ENCODE data around the gene FBXL19.

FBXL19 gene

GRCh38 chr16:30894540-30895368, 28.6 kb upstream of the FBXL19 start:
- DNase-seq (ENCODE audit: extremely low read depth in 1 of 2, low read depth in 1 of 2), result no peak

GRCh38 chr16:30895627-30896260, 27.6 kb upstream of the FBXL19 start:
- DNase-seq (ENCODE audit: extremely low read depth in 1 of 2, low read depth in 1 of 2), result no peak

GRCh38 chr16:30896261-30896888, 27.0 kb upstream of the FBXL19 start, which contains the start of gene CTF1:
CTF1 (plus strand) TSS chr16:30896614; CDS start chr16:30896644, 30 bp downstream.
- DNase-seq (ENCODE audit: extremely low read depth in 1 of 2, low read depth in 1 of 2), result no peak

GRCh38 chr16:30896889-30897733, 26.3 kb upstream of the FBXL19 start:
- DNase-seq (ENCODE audit: extremely low read depth in 1 of 2, low read depth in 1 of 2), result peak; percentile 65 to 78

- DNase-seq (ENCODE audit: extremely low read depth in 1 of 2, low read depth in 1 of 2), result no peak
Measured at GRCh38 chr16:30899794-30900193, 23.6 kb upstream of the FBXL19 start.

GRCh38 chr16:30900588-30900987, 22.8 kb upstream of the FBXL19 start:
- DNase-seq (ENCODE audit: extremely low read depth in 1 of 2, low read depth in 1 of 2), result no peak

GRCh38 chr16:30901201-30902028, 22.0 kb upstream of the FBXL19 start:
- DNase-seq (ENCODE audit: extremely low read depth in 1 of 2, low read depth in 1 of 2), result no peak

- no peak for DNase-seq (ENCODE audit: extremely low read depth in 1 of 2, low read depth in 1 of 2)
Measured at GRCh38 chr16:30902029-30902972, 21.1 kb upstream of the FBXL19 start.

- DNase-seq (ENCODE audit: extremely low read depth in 1 of 2, low read depth in 1 of 2), result no peak
Measured at GRCh38 chr16:30903002-30903401, 20.4 kb upstream of the FBXL19 start.

- DNase-seq (ENCODE audit: extremely low read depth in 1 of 2, low read depth in 1 of 2), result no peak
Measured at GRCh38 chr16:30903596-30903995, 19.8 kb upstream of the FBXL19 start.

- DNase-seq (ENCODE audit: extremely low read depth in 1 of 2, low read depth in 1 of 2), result no peak
Measured at GRCh38 chr16:30904114-30904780, 19.1 kb upstream of the FBXL19 start.

GRCh38 chr16:30907064-30907463, 16.3 kb upstream of the FBXL19 start:
- no peak for DNase-seq (ENCODE audit: extremely low read depth in 1 of 2, low read depth in 1 of 2)

GRCh38 chr16:30910427-30911029, 12.8 kb upstream of the FBXL19 start:
- DNase-seq (ENCODE audit: extremely low read depth in 1 of 2, low read depth in 1 of 2), result no peak

- no peak for DNase-seq (ENCODE audit: extremely low read depth in 1 of 2, low read depth in 1 of 2)
Measured at GRCh38 chr16:30912794-30913412, 10.5 kb upstream of the FBXL19 start.

GRCh38 chr16:30914830-30915229, 8.5 kb upstream of the FBXL19 start:
- DNase-seq (ENCODE audit: extremely low read depth in 1 of 2, low read depth in 1 of 2), result no peak

- DNase-seq (ENCODE audit: extremely low read depth in 1 of 2, low read depth in 1 of 2), result no peak
Measured at GRCh38 chr16:30918614-30919013, 4.8 kb upstream of the FBXL19 start.

- DNase-seq (ENCODE audit: extremely low read depth in 1 of 2, low read depth in 1 of 2), result no peak
Measured at GRCh38 chr16:30920891-30921290, 2.5 kb upstream of the FBXL19 start.

- no peak for DNase-seq (ENCODE audit: extremely low read depth in 1 of 2, low read depth in 1 of 2)
Measured at GRCh38 chr16:30921459-30921747, 2.0 kb upstream of the FBXL19 start.

All from stimulated activated CD8-positive, alpha-beta memory T cell treated with anti-CD3 and anti-CD28 coated beads, Interleukin-7, amount 100 ng/mL, for 48 hours (primary cell).